Measurements from ENCODE around the gene KDM6A.
"Not testable (repeated sequence)": the region's sequence is repeated elsewhere in the genome, so short reads cannot be mapped to it uniquely, and the experiment has no call there.

KDM6A gene

GRCh38 chrX:44967221-44967620 is 94.2 kb downstream of the KDM6A start:
- DNase-seq: no peak

- no peak for DNase-seq
Observed at GRCh38 chrX:44970709-44971108, 97.7 kb downstream of the KDM6A start.

DNA sequence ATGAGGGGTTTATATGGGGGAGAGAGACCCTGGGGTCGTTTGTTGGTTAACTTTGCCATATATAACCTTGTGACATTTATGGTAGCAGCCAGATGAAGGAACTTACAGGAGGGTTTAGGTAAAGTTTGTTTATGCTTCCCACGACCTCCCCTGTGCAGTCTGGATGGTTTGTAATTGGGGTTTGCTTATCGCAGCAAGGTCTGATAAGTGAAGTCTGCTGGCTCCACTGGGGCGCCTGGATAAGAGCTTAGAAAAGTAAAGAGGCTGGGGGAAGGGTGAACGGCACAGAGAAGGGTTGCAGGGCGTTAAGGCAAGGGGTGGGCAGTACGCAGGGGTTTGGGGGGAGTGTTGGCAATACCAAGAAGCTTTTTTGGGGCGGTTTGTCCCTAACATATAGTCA is 98.7 kb downstream of the KDM6A start:
- DNase-seq: no peak

DNA sequence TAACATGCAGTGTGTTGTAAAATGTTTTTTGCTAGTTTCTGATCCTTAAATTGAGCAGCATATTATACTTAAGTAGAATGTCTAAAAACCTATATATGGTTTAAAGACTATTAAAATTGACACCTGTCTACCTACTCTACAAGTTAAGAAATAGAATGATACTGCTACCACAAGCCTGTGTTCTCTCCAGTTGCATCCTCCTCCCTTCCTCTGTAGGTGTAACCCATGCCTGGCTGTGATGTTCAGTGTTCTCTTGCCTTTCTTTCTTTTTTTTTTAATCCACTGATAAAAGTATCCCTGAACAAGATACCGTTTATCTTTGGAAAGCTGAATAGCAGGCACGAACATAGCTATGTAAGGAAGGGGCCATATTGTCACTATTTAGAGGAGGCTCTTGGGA is 99.1 kb downstream of the KDM6A start:
- DNase-seq: no peak

GRCh38 chrX:44973420-44973932 is 100.5 kb downstream of the KDM6A start:
- no peak for DNase-seq

GRCh38 chrX:44974451-44974850 is 101.5 kb downstream of the KDM6A start:
- DNase-seq: no peak

DNA sequence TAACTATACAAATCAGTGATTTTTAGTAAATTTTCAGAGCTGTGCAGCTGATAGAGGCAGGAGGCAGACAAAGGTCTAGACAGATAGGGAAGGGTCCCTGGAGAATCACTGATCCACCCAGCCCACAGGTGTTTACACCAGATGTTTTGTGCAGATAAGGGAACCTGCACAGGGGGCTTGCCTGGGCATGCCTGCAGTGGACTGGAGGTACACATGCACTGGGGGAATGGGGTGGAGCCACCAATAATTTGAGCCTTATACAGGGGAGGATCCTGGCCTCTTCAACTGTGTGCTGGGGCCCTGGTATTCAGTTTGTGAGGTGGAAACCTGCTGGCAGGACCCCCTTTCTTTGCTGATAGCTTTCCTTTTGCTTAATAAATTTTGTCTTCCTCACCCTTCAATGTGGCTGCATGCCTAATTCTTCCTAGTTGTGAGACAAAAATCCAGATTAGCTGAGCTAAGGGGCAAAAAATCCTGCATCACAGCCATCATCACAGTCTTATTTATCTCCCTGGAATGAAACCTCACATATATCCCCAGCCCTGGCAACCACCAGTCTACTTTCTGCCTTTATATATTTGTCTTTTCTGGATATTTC is 102.8 kb downstream of the KDM6A start:
- DNase-seq: no peak

GRCh38 chrX:44978976-44979375 is 106.0 kb downstream of the KDM6A start:
- no peak for DNase-seq

- DNase-seq: no peak
Observed at GRCh38 chrX:44980403-44980802, 107.4 kb downstream of the KDM6A start.

DNA sequence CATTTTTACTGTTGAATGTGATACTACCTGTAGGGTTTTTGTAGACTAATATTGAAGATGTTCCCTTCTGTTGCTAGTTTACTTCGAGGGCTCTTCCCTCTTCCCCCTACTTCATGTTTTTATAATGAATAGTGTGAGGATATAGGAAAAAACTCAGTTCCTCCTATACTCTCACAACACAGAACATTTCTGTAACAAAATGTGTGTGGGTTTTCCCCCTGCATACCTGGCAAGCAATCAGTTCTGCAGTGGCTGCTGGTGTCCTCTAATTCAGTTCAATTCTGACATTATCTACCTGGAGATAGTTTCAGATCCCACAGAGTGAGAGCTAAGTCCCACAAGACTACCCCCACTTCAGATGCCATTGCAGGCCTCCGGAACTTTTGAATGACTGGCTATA is 107.9 kb downstream of the KDM6A start:
- DNase-seq: no peak

GRCh38 chrX:44989995-44990770 is 117.2 kb downstream of the KDM6A start:
- DNase-seq: no peak

DNA sequence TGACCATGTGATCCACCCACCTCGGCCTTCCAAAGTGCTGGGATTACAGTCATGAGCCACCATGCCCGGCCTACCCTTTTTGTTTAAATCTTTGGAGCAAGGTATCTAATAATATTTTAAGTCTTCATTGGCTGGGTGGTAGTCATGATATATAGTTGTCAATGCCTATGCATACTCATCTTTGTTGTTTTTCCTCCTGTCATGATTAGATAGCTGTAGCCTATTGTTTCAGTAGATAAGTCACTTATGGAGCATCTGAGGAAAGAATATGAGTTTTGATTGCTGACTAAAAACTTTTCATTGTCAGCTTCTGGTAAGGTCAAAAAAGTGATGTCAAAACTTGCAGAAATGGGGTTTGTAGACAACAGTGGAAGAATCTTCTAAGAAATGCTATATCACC is 119.8 kb downstream of the KDM6A start:
- no peak for DNase-seq

DNA sequence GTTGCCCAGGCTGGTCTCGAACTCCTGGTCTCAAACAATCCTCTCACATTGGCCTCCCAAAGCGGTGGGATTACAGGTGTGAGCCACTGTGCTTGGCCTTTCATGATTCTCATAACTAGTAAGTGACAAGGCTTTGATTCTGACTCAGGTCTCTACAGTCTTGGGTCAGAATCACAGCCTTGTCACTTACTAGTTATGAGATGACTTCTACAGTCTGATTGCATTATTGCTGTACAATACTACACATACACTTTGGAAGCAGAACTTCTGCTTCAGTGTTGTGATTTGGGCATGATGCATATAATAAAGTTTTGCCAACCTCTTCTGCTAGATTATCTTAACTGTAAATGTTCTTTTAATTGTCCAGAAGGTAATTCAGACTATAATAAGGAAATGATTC is 123.3 kb downstream of the KDM6A start:
- no peak for DNase-seq

GRCh38 chrX:44997282-44997812 is 124.4 kb downstream of the KDM6A start:
- DNase-seq: no peak

DNA sequence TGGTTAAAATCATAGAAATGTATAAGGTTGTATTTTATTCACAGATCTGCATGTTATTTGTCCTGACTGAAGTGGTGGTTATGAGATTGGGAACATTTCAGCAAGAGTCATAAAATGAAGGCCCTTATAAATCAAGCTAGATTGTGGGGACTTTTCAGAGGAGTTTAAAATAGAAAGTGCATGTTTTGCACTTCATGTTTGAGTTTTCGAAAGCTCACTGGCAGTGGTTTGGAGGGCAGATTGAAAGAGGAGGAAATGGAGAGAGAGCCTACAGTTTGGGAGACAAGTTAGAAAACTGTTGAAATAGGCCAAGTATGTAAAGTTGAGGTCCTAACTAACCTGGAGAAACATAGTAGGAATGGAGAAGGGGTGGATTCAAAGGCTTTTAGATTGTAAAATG is 124.9 kb downstream of the KDM6A start:
- no peak for DNase-seq

DNA sequence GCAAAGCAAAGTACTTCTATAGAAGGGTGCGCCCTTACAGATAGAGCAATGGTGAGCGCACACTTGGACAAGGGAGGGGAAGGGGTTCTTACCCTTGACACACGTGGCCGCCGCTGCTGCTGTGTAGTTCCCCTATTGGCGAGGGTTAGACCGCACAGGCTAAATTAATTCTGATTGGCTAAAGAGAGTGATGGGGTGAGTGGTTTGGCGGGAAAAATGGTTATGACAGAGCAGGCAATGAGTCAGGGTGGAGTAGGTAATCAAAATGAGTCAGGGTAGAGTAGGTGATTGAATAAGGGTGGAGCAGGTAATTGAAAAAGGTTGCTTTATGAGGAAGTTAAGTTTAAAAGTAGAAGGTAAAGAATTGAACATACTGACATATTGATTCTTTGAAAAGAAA is 126.2 kb downstream of the KDM6A start:
- DNase-seq: not testable (repeated sequence)

GRCh38 chrX:44999872-45000271 is 126.9 kb downstream of the KDM6A start:
- not testable (repeated sequence) for DNase-seq

GRCh38 chrX:45001048-45001447 is 128.1 kb downstream of the KDM6A start:
- DNase-seq: no peak

DNA sequence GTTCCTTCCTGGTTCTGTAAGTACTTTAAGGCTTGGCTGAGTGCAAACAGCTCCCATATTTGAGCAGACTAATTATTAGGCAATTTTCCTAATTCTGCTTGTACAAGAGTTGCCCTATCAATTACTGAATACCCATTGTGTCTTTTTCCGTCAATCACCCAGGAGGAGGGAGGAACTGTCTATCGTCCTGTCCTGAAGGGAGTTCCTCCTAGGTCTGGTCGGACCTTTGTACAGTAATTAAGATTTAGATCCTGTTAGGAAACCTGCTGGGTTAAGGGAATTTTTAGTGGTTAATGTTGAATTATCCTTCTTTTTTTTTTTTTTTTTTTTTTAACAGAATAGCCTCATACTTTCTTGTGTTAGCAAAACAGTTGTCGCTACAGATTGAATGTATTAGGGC is 130.1 kb downstream of the KDM6A start:
- no peak for DNase-seq

DNA sequence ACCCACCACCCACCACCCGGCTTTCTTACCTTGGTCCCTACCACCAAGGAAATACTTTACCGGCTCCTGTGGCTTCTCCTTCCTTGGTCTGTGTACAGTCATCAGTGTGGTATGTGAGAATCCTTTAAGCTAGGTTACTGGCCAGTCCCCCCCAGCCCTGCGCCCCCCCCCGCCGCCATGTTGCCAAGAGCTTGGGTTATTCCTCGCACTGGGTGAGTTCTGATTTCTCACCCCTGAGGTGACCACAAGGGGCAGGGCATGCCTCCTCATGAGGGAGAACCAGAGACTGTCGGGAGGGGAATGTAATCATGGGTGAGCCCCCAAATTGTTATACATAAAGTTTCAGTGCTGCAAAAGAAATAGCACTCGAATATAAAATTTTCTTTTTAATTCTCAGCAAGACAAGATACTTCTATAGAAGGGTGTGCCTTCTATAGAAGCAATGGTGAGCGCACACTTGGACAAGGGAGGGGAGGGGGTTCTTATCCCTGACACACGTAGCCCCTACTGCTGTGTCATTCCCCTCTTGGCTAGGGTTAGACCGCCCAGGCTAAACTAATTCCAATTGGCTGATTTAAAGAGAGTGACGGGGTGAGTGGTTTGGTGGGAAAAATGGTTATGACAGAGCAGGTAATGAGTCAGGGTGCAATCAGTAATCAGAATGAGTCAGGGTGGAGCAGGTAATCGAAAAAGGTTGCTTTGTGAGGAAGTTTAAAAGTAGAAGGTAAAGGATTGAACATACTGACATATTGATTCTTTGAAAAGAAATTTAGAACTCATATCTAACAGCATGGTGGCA is 133.2 kb downstream of the KDM6A start:
- DNase-seq: no peak

GRCh38 chrX:45007598-45007997 is 134.6 kb downstream of the KDM6A start:
- DNase-seq: no peak

DNA sequence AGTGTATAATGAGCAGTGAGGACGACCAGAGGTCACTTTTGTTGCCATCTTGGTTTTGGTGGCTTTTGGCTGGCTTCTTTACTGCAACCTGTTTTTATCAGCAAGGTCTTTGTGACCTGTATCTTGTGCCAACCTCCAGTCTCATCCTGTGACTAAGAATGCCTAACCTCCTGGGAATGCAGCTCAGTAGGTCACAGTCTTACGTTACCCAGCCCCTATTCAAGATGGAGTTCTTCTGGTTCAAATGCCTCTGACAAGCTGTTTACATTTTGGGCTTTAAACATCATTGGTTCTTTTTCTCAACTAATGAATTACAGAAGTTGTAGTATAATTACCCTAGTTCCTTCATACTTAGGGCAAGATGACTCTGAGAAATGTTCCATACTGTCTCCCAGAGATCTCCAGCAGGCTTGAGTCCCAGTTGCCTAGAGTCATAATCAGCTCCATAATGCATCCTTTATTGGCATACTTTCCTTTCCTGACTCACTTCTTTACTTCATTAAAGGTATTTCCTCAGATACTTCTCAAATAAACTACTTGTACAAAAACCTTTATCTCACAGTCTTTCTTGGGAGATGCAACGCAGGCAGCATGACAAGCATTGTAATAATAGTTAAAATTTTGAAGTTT is 136.5 kb downstream of the KDM6A start:
- no peak for DNase-seq

DNA sequence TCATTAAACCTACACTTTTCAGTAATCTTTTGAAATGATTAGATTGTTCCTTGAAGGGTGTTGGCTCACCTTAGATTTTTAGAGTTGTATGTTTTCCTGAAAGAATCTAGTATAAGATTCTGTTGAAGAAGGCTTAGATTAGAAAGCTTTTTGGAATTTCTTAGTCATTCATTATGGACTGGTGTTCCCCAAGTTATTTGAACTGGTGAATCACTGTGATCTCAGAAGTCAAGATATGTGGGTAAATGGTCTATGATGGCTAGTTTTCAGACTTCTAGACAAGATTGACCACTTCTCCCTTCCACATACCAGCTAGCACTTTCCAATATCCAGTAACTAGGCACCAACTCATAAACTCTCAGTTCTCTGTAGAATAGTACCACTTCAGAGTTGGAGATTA is 138.1 kb downstream of the KDM6A start:
- DNase-seq: no peak
